Stomach (tissue), 9 donors: ENCODE results near the gene CCND1. TPM values are rescaled to one million over a fixed set of nuclear protein-coding genes. Genes with fewer than 3 reads are reported as not detected.

Source experiments
- DNase-seq, 2 donors: peaks; one replicate each; pipeline versions ENCODE4 v3.0.0 to v3.0.0-alpha.2; 2013 to 2019
- H3K27ac ChIP-seq, 5 donors: fragments of 200-600 bp in 4 of 5; sonication (generic) in 4 of 5; one replicate each; pipeline ENCODE4 v1.5.1; 2013 to 2019; ENCODE audit warnings: mild to moderate bottlenecking in 1 of 5, moderate library complexity in 1 of 5
- H3K27me3 ChIP-seq, 3 donors: fragments of 200-600 bp; sonication (generic); one replicate each; pipeline ENCODE4 v1.5.1; 2017 to 2019; ENCODE audit warnings: mixed run types in 1 of 3
- H3K36me3 ChIP-seq, 4 donors: fragments of 200-600 bp; sonication (generic); 1 replicate in 3 of 4; 2 replicates in 1 of 4; pipeline ENCODE4 v1.5.1; 2016 to 2019
- H3K4me1 ChIP-seq, 4 donors: fragments of 200-600 bp; sonication (generic); one replicate each; pipeline ENCODE4 v1.5.1; 2016 to 2019
- H3K4me3 ChIP-seq, 4 donors: fragments of 200-600 bp; sonication (generic) in 3 of 4; one replicate each; pipeline ENCODE4 v1.5.1; 2016 to 2019; ENCODE audit warnings: mild to moderate bottlenecking in 1 of 4
- H3K9me3 ChIP-seq, 4 donors: fragments of 200-600 bp; sonication (generic); one replicate each; pipeline ENCODE4 v1.5.1; 2016 to 2019
- EP300 ChIP-seq: sonication (generic); formaldehyde crosslinking; IDR thresholded peaks from one replicate; pipeline ENCODE4 v1.6.1; 2017; ENCODE audit warnings: antibody characterized with exemption
- POLR2A ChIP-seq, 4 donors: fragments of 450-650 bp; IDR thresholded peaks; one replicate each; pipeline ENCODE4 v1.6.1; 2016; ENCODE audit warnings: antibody characterized with exemption in 4 of 4, control low read depth in 2 of 4, mild to moderate bottlenecking in 1 of 4, moderate library complexity in 1 of 4
- POLR2AphosphoS5 ChIP-seq, 3 donors: sonication (generic); formaldehyde crosslinking; IDR thresholded peaks; one replicate each; pipeline ENCODE4 v1.6.1; 2016; ENCODE audit warnings: antibody characterized with exemption in 3 of 3
- WGBS, 5 donors: extraction: QIAGEN DNeasy Blood & Tissue Kit in 3 of 5; methylation state at CpG; one replicate each; pipeline versions ENCODE4 v1.1.5 to v1.1.7; 2013 to 2018; 5-methylcytosine and 5-hydroxymethylcytosine counted together
- intact Hi-C: fragments of 100-400 bp; cut with DNase I; formaldehyde crosslinking; loops from one replicate; pipeline ENCODE4 v1.15.1; 2023; ENCODE audit warnings: low total_unique reads
- polyA plus RNA-seq, 3 donors: library from polyadenylated mRNA; stranded (reverse); fragments of 200-250 nt; gene quantifications; one replicate each; pipeline ENCODE4 v1.2.3, GENCODE V29; 2013
- total RNA-seq, 5 donors: library from RNA; depleted of rRNA; stranded (reverse); fragments of >200 nt; gene quantifications; one replicate each; pipeline versions ENCODE4 v1.1.0 to v1.2.3, GENCODE V29; 2014 to 2016
- TF ChIP-seq, protein P1 (sequence below), 7 experiments: fragments of 450-650 bp in 4 of 7; fragments of 200-600 bp in 3 of 7; sonication (generic) in 3 of 7; IDR thresholded peaks; one replicate each; pipeline ENCODE4 v1.5.1; 2016 to 2019; ENCODE audit warnings: antibody characterized with exemption in 7 of 7, control low read depth in 2 of 7, mild to moderate bottlenecking in 1 of 7
- donor health status: healthy with polysubstance abuse.
- donor health status: Bipolar disorder and iron deficiency.
- donor health status: healthy.

Gene CCND1
- total and polyA plus RNA-seq, 8 donors: 17.6 to 293 (median 55.1) TPM

DNA sequence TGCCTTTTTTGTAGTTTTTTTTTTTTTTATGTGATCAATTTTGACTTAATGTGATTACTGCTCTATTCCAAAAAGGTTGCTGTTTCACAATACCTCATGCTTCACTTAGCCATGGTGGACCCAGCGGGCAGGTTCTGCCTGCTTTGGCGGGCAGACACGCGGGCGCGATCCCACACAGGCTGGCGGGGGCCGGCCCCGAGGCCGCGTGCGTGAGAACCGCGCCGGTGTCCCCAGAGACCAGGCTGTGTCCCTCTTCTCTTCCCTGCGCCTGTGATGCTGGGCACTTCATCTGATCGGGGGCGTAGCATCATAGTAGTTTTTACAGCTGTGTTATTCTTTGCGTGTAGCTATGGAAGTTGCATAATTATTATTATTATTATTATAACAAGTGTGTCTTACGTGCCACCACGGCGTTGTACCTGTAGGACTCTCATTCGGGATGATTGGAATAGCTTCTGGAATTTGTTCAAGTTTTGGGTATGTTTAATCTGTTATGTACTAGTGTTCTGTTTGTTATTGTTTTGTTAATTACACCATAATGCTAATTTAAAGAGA is 12.5 kb downstream of the CCND1 start:
- peaks cover 9 to 62% (median 57%) of the 10 kb centered on the region in 4 donors for H3K36me3 ChIP-seq
- no peak overlapping the region for H3K27ac ChIP-seq
- intact Hi-C loops: no loop called here
- no peaks in the 10 kb centered on the region for H3K9me3 ChIP-seq
- 90 to 93% (median 92%) methylated on average over 23 of the region's 23 CpGs for WGBS, 5 donors
- no peak overlapping the region for H3K4me3 ChIP-seq
- H3K4me1 ChIP-seq: peaks cover 0 to 11% (median 8%) of the 10 kb centered on the region in 4 donors
- no peaks in the 10 kb centered on the region for H3K27me3 ChIP-seq
- TF ChIP-seq, protein P1, sequence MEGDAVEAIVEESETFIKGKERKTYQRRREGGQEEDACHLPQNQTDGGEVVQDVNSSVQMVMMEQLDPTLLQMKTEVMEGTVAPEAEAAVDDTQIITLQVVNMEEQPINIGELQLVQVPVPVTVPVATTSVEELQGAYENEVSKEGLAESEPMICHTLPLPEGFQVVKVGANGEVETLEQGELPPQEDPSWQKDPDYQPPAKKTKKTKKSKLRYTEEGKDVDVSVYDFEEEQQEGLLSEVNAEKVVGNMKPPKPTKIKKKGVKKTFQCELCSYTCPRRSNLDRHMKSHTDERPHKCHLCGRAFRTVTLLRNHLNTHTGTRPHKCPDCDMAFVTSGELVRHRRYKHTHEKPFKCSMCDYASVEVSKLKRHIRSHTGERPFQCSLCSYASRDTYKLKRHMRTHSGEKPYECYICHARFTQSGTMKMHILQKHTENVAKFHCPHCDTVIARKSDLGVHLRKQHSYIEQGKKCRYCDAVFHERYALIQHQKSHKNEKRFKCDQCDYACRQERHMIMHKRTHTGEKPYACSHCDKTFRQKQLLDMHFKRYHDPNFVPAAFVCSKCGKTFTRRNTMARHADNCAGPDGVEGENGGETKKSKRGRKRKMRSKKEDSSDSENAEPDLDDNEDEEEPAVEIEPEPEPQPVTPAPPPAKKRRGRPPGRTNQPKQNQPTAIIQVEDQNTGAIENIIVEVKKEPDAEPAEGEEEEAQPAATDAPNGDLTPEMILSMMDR (IDR thresholded peaks at IDR 0.05): no peak
- no peak for TF ChIP-seq POLR2A (IDR thresholded peaks at IDR 0.05)
- no peak for DNase-seq

DNA sequence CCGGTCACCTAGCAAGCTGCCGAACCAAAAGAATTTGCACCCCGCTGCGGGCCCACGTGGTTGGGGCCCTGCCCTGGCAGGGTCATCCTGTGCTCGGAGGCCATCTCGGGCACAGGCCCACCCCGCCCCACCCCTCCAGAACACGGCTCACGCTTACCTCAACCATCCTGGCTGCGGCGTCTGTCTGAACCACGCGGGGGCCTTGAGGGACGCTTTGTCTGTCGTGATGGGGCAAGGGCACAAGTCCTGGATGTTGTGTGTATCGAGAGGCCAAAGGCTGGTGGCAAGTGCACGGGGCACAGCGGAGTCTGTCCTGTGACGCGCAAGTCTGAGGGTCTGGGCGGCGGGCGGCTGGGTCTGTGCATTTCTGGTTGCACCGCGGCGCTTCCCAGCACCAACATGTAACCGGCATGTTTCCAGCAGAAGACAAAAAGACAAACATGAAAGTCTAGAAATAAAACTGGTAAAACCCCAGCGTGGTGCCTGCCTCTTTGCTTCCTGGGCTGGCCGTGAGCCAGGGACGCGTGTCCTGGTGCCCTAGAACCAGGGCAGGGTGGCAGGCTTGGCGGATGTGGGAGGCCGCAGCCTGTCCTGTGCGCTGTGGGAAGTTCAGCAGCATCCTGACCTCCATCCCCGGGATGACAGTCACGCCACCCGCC is 13.2 kb downstream of the CCND1 start:
- no peak for TF ChIP-seq POLR2AphosphoS5 (IDR thresholded peaks at IDR 0.05)
- no peak for TF ChIP-seq POLR2A (IDR thresholded peaks at IDR 0.05)
- TF ChIP-seq, protein P1 (IDR thresholded peaks at IDR 0.05): no peak
- no peak for TF ChIP-seq EP300

DNA sequence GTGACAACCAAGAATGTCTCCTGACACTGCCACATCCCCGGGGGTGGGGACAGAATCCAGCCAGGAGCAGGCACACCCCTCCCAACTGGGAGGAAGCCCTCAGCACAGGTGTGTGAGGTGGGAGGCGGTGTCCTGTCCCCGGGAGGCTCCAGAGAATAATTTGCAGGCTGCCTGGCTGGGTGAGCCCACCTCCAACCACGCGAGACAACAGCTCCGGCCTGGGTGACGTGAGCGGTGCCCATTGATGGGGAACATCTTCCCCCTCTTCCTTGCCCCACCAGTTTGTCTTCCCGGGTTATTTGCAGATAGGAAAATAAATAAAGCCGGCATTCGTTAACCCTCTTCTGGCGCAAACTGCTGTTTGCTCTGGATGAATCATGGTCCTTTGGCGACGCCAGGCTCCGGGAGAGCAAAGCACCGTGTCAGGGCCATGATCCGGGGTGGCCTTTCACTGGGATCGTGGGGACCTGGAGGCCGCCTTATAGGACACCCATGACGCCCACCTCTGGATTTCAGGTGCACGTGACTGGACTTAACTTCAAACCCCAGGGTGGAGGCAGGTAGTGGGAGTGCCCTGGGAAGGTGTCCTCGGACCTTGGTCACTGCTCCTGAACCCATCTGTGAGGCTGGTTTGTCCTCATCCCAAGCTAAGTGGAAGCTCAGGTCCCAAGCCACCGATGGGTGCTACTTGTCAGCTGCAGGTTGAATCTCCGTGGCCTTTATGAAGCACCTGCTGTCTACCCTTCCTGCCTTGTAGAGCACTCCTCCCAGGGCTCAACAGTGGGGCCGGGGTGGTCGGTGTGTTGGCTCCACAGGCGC is 13.9 kb downstream of the CCND1 start:
- WGBS, 5 donors: 35 to 52% (median 44%) methylated on average over 21 to 27 of the region's 27 CpGs
- Histone ChIP-seq H3K4me3 (no peak overlapping the region), H3K27me3 (no peaks in the 10 kb centered on the region), H3K27ac (no peak overlapping the region), H3K4me1 (peaks cover 0 to 11% (median 8%) of the 10 kb centered on the region in 4 donors), H3K9me3 (no peaks in the 10 kb centered on the region), H3K36me3 (peaks cover 9 to 48% (median 43%) of the 10 kb centered on the region in 4 donors)
- no peak for TF ChIP-seq POLR2A (IDR thresholded peaks at IDR 0.05)
- TF ChIP-seq, protein P1 (IDR thresholded peaks at IDR 0.05): no peak
- no peak for TF ChIP-seq EP300
- TF ChIP-seq POLR2AphosphoS5 (IDR thresholded peaks at IDR 0.05): no peak
- intact Hi-C loops: no loop called here
- peak in 1 of 2 donors; percentile 49 for DNase-seq

More for the DNA sequence above, 13.2 kb downstream of the CCND1 start:
- Histone ChIP-seq H3K4me3 (no peak overlapping the region), H3K27ac (no peak overlapping the region), H3K36me3 (peaks cover 9 to 55% (median 51%) of the 10 kb centered on the region in 4 donors), H3K27me3 (no peaks in the 10 kb centered on the region), H3K4me1 (peaks cover 0 to 11% (median 8%) of the 10 kb centered on the region in 4 donors), H3K9me3 (no peaks in the 10 kb centered on the region)
- intact Hi-C loops: no loop called here
- 70 to 80% (median 73%) methylated on average over 22 to 38 of the region's 38 CpGs for WGBS, 5 donors
- DNase-seq: no peak
